Epithelial cell of proximal tubule (primary cell): ENCODE data around the gene PRPH2. TPM values are rescaled to one million over a fixed set of nuclear protein-coding genes. Genes with fewer than 3 reads are reported as not detected.
"Not testable (repeated sequence)": the region's sequence is repeated elsewhere in the genome, so short reads cannot be mapped to it uniquely, and the experiment has no call there.

Experiments
- DNase-seq: peaks from one replicate; pipeline ENCODE4 v3.0.0-alpha.2; 2011; ENCODE audit warnings: low read depth
- H3K4me3 ChIP-seq: 2 replicates; pipeline ENCODE4 v1.5.1; 2011; ENCODE audit warnings: low read depth, mild to moderate bottlenecking, low read length
- CTCF ChIP-seq: conservative IDR thresholded peaks from 2 replicates; pipeline ENCODE4 v1.5.1; 2012; ENCODE audit warnings: low read depth, mild to moderate bottlenecking, low read length
- total RNA-seq: library from RNA; depleted of rRNA; stranded (reverse); fragments of >200 nt; gene quantifications from 2 replicates; pipeline ENCODE4 v1.2.3, GENCODE V29; 2015

The PRPH2 gene
- total RNA-seq, 1 donor from 2014 or later, result 1.6 TPM

- no peak for DNase-seq
- H3K4me3 ChIP-seq, result no peak overlapping the region
- TF ChIP-seq CTCF, result no peak
Measured at GRCh38 chr6:42709871-42710270, 12.5 kb downstream of the PRPH2 start.

GRCh38 chr6:42708096-42708495, 14.3 kb downstream of the PRPH2 start:
- no peak for DNase-seq
- no peak for TF ChIP-seq CTCF
- no peak overlapping the region for H3K4me3 ChIP-seq

GRCh38 chr6:42707595-42707994, 14.8 kb downstream of the PRPH2 start:
- TF ChIP-seq CTCF, result no peak

GRCh38 chr6:42704937-42705374, 17.4 kb downstream of the PRPH2 start:
- DNase-seq, result no peak
- TF ChIP-seq CTCF, result no peak
- no peak overlapping the region for H3K4me3 ChIP-seq

More at GRCh38 chr6:42707595-42707994, 14.8 kb downstream of the PRPH2 start:
- DNase-seq, result no peak
- no peak overlapping the region for H3K4me3 ChIP-seq

- no peak for TF ChIP-seq CTCF
- DNase-seq, result no peak
- no peak overlapping the region for H3K4me3 ChIP-seq
Measured at GRCh38 chr6:42704251-42704936, 18.0 kb downstream of the PRPH2 start.

- not testable (repeated sequence) for H3K4me3 ChIP-seq, DNase-seq
Measured at GRCh38 chr6:42702786-42703185, 19.6 kb downstream of the PRPH2 start.

GRCh38 chr6:42702200-42702599, 20.2 kb downstream of the PRPH2 start:
- no peak overlapping the region for H3K4me3 ChIP-seq
- DNase-seq, result no peak
- TF ChIP-seq CTCF, result no peak
